NCI-H1048 (cell line): Measurements from ENCODE around the gene KLHL29.
A peak's percentile ranks its signal among the peaks of the same experiment; 100 is the strongest.

ENCODE experiments used
- DNase-seq: peaks from one replicate; lab custom pipeline; 2025; lab: John Stamatoyannopoulos, UW

KLHL29 gene

GRCh38 chr2:23659773-23660172, 274.8 kb downstream of the KLHL29 start:
- no peak for DNase-seq

- no peak for DNase-seq
These were observed 275.3 kb downstream of the KLHL29 start for GRCh38 chr2:23660237-23660636.

GRCh38 chr2:23661276-23662050, 276.5 kb downstream of the KLHL29 start:
- no peak for DNase-seq

- no peak for DNase-seq
These were observed 277.5 kb downstream of the KLHL29 start for GRCh38 chr2:23662466-23662865.

GRCh38 chr2:23662941-23663920, 278.3 kb downstream of the KLHL29 start:
- DNase-seq = no peak

GRCh38 chr2:23664066-23664788, 279.2 kb downstream of the KLHL29 start:
- DNase-seq = no peak

GRCh38 chr2:23666241-23666979, 281.4 kb downstream of the KLHL29 start:
- DNase-seq = no peak

GRCh38 chr2:23666980-23667357, 282.0 kb downstream of the KLHL29 start:
- DNase-seq = peak; percentile 53

GRCh38 chr2:23668756-23669304, 283.9 kb downstream of the KLHL29 start:
- DNase-seq = no peak

- DNase-seq = no peak
These were observed 284.6 kb downstream of the KLHL29 start for GRCh38 chr2:23669413-23670244.

- no peak for DNase-seq
These were observed 285.2 kb downstream of the KLHL29 start for GRCh38 chr2:23670245-23670592.

- no peak for DNase-seq
These were observed 288.1 kb downstream of the KLHL29 start for GRCh38 chr2:23673082-23673481.

- DNase-seq = no peak
These were observed 289.1 kb downstream of the KLHL29 start for GRCh38 chr2:23673830-23674679.

GRCh38 chr2:23675506-23675905, 290.5 kb downstream of the KLHL29 start:
- DNase-seq = no peak

- DNase-seq = no peak
These were observed 292.9 kb downstream of the KLHL29 start for GRCh38 chr2:23677836-23678235.

- no peak for DNase-seq
These were observed 294.1 kb downstream of the KLHL29 start for GRCh38 chr2:23679044-23679443.

- DNase-seq = no peak
These were observed 296.0 kb downstream of the KLHL29 start for GRCh38 chr2:23680951-23681350.

GRCh38 chr2:23681356-23682140, 296.6 kb downstream of the KLHL29 start:
- no peak for DNase-seq

GRCh38 chr2:23682481-23682880, 297.5 kb downstream of the KLHL29 start:
- no peak for DNase-seq
